ENCODE measurements around the gene PRSS57.
"Not testable (repeated sequence)": the region's sequence is repeated elsewhere in the genome, so short reads cannot be mapped to it uniquely, and the experiment has no call there.

Gene PRSS57

GRCh38 chr19:688992-689391, 6.3 kb downstream of the PRSS57 start:
- no peak for DNase-seq

- DNase-seq, result no peak
These were observed 7.0 kb downstream of the PRSS57 start for GRCh38 chr19:688214-688613.

- DNase-seq, result no peak
These were observed 7.6 kb downstream of the PRSS57 start for GRCh38 chr19:687569-688166.

DNA sequence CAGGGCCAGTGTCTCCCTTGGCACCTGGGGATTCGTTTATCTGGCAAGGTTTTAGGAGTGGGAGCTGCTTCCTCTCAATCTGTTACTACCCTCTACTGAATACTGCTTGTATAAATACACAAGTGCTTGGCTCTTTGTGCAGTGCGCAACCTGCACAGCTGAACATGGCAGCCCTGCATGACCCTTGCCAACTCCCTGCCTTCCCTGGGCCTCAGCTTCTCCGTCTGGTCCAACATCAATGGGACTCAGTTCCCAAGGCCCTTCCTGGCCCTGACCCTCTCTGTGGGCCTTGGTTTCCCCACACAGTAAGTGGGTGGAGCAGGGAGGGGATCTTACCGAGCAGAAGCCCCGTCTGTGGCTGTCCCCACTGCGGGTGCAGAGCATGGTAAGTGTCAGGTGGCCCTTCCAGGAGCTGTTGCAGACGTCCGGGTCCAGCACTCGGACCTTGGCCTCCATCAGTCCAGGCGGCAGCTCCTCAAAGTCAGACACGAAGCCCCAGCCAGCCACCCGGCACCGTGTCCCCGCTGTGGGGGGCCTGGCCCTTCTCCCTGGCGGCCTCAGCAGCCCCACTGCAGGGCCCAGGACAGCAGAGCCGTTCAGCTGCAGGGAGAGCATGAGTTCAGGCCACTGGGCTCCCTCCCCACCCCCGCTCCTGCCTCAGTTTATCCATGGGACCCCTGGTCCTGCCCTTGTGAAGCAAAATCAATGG, 8.5 kb downstream of the PRSS57 start:
- DNase-seq, result no peak

DNA sequence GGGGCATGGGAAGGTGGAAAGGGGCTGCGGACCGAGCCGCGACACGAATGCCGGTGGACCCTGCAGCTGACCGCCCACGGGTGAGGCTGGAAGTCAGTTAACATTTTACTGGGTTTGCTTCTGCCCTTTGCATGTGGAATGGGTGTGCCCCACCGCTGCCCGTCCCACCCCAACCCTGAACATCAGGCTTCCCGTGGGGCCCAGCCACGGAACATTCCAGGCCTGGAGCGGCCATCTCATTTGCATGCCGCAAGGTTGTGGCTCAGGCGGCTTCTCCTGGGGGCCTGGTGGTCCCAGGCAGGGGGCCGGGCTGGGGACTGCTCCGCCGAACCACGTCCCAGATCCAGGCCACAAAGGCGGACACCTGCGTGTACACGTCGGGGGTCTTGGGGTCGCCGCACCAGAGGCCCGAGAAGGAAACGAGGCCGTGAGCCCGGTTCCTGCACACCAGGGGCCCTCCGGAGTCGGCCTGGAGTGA, 9.8 kb downstream of the PRSS57 start:
- no peak for DNase-seq

- DNase-seq, result no peak
These were observed 12.5 kb downstream of the PRSS57 start for GRCh38 chr19:682678-683320.

DNA sequence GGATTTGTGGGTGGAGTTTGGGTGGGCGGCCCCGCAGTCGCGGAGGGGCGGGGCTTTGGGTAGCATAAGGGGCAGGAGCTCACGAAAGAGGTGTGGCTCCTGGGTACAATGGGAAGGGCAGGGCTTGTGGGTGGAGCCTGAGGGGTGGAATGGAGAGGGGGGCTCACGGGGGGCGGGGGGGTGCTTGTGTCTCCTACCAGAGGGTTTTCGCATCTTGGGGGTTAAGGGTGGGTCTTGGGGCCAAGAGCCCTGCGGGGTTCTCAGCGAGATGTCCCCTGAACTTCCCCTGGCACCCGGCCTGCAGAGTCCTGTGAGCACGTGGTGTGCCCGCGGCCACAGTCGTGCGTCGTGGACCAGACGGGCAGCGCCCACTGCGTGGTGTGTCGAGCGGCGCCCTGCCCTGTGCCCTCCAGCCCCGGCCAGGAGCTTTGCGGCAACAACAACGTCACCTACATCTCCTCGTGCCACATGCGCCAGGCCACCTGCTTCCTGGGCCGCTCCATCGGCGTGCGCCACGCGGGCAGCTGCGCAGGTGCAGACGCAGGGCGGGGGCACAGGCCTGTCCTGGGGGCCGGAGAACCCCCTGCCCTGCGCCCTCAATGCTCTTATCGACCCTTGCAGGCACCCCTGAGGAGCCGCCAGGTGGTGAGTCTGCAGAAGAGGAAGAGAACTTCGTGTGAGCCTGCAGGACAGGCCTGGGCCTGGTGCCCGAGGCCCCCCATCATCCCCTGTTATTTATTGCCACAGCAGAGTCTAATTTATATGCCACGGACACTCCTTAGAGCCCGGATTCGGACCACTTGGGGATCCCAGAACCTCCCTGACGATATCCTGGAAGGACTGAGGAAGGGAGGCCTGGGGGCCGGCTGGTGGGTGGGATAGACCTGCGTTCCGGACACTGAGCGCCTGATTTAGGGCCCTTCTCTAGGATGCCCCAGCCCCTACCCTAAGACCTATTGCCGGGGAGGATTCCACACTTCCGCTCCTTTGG, 13.9 kb downstream of the PRSS57 start:
- DNase-seq, result no peak

- peak; percentile 86 to 94 for DNase-seq
These were observed 14.8 kb downstream of the PRSS57 start for GRCh38 chr19:680287-681028.

GRCh38 chr19:679418-680286, 15.6 kb downstream of the PRSS57 start:
- peak in 1 of 2 experiments; percentile 35 for DNase-seq

DNA sequence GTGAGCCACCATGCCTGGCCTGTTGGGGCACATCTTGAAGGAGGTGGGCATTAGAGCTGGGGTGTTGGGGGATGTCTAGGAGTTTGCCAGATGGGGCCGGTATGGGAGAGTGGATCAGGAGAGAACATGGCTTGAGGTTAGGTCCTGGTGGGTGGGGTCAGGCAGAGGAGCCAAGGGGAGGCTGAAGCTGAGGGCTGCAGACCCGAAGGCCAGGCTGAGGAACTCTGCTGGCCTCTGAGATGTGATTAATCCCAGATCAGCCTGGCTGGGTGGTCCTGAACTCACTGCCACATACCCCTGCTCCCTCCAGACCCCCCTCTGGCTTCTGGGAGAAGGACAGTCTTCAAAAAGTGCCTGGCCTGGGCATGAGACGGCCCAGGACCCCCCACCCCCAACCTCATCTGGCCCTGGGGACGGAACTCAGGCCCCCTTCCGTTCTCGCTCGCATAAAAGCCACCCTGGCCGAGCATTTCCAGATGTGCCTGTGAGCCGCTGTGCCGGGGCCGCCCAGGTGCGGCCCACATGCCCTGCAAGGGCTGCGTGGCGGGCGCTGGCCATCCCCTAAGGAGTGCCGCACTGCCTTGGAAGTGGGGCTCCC, 16.4 kb downstream of the PRSS57 start:
- no peak for DNase-seq

DNA sequence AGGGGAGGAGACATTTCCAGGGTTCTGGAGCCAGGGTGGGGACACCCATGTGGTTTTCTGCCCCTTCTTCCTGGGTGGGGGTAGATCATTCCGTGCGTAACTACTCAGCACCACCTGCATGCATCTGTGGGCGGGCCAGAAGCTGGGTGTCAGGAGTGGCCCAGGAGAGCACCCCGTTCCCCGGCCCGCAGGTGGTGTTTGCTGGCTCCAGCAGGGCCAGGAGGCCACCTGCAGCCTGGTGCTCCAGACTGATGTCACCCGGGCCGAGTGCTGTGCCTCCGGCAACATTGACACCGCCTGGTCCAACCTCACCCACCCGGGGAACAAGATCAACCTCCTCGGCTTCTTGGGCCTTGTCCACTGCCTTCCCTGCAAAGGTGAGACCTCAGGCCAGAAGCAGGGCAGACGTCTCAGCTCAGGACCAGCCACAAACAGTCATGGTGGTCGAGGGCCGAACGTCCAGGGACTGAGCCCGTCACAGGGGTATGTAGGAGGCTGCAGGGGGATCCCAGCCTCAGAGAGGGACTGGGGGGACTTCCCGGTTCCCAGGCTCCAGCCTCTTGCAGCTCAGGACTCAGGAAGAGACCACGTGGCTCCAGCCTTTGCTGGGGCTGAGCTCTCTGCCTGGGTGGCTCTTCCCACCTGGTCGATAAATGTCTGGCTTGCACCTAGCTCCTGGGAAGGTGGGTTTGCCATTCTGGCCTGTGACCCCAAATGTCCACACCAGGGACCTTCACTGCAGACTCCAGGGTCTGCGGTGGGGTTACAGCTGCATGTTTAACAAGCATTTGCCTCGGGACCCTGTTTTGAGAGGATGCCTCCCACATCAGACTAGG, 17.4 kb downstream of the PRSS57 start:
- DNase-seq, result no peak

DNA sequence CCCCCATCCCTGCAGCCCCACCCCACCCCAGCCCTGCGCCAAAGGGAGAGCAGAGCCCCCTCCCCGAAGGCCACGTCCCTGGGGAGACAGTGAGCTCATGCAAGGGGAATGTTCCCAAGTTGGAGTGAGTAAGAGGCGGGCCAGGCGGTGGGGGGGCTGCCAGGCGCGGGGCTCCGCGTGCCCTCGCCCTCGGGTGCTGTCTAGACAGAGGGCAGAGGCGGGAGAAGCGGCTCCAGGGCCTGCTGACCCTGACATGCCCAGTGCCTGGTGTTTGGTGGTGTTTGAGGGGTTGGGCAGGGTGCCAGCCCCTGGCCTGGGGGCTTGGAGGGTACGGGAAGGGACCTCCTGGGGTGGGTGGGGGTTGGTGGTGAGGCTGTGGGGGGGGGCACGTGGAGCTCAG, 18.1 kb downstream of the PRSS57 start:
- no peak for DNase-seq

GRCh38 chr19:676339-677105, 18.7 kb downstream of the PRSS57 start, which contains the start of gene FSTL3:
Gene FSTL3 (plus strand): TSS chr19:676392. CDS start chr19:676424, 32 bp downstream.
- no peak for DNase-seq

GRCh38 chr19:676007-676338, 19.3 kb downstream of the PRSS57 start:
- no peak for DNase-seq

DNA sequence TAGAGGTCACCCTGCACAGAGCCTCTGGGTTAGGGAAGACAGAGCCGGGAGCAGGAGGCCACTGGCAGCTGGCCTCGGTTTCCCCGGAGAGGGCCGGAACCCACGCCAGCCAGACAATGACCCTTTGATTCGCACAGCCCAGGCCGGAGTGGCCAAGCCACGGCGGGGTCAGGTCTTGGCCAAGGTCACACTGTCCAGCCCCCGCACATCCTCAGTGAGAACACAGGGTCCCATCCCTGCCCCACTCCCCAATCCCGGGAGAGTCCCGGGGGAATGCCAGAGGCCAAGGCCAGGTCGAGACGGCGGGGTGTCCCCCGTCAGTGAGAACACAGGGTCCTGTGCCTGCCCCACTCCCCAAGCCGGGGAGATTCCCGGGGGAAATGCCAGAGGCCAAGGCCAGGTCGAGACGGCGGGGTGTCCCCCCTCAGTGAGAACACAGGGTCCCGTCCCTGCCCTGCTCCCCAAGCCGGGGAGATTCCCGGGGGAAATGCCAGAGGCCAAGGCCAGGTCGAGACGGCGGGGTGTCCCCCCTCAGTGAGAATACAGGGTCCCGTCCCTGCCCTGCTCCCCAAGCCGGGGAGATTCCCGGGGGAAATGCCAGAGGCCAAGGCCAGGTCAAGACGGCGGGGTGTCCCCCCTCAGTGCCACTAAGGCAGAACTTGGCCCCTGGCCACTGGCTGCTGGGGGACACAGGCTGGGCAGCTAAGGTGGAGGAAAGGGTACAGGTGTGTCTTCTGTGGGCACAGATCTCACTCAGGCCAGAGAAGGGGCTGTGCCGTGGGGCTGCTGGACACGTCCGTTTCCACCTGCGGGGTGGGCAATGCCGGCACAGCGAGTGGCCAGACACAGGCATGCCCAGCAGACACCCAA, 20.7 kb downstream of the PRSS57 start:
- DNase-seq, result no peak

DNA sequence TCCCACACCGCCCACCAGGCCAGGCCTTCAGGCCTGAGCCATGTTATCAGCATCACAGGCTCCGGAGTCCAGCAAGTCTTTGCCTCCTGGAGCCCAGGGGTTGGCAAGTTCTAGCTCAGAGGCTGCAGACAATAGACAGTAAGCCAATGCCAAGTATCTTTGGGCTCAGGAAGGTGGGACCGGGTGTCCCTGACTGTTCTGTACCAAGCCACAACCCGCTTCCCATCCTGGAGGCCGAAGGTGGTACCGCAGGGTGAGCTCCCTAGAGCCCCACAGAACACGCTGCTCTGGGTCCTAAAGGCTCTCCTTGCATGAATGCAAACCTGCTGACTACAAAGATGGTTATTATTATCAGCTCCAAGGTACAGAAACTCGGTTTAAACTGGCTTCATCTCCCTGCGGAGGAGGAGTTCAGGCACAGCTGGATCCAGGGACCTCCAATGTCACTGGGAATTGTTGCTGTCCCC, 24.6 kb downstream of the PRSS57 start:
- no peak for DNase-seq

DNA sequence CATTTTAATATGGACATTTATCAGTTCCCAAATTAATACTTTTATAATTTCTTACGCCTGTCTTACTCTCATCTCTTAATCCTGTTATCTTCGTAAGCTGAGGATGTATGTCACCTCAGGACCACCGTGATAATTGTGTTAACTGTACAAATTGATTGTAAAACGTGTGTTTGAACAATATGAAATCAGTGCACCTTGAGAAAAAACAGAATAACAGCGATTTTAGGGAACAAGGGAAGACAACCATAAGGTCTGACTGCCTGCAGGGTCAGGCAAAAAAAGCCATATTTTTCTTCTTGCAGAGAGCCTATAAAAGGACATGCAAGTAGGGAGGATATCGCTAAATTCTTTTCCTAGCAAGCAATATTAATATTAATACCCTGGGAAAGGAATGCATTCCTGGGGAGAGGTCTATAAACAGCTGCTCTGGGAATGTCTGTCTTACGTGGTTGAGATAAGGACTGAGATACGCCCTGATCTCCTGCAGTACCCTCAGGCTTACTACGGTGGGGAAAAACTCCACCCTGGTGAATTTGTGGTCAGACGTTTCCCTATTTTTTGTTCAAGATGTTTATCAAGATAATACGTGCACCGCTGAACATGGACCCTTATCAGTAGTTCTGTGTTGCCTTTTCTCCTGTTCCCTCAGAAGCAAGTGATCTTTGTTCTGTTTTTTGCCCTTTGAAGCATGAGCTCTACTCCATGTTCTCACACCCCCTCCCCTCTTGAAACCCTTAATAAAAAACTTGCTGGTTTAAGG, 26.4 kb downstream of the PRSS57 start:
- not testable (repeated sequence) for DNase-seq
